HG02973 (cell line): Measurements from ENCODE around the gene AJAP1.

Experiments used
- ATAC-seq: cut with Tn5 transposase; IDR thresholded peaks from one replicate; pipeline ENCODE4 v1.9.1; 2021; ENCODE audit warnings: moderate library complexity; ENCODE audit not compliant: unreplicated experiment

Gene AJAP1

GRCh38 chr1:4630561-4630960 is 23.8 kb upstream of the AJAP1 start:
- no peak for ATAC-seq

GRCh38 chr1:4631321-4631720 is 23.1 kb upstream of the AJAP1 start:
- no peak for ATAC-seq

- ATAC-seq: no peak
Measured at GRCh38 chr1:4633346-4633745, 21.1 kb upstream of the AJAP1 start.

DNA sequence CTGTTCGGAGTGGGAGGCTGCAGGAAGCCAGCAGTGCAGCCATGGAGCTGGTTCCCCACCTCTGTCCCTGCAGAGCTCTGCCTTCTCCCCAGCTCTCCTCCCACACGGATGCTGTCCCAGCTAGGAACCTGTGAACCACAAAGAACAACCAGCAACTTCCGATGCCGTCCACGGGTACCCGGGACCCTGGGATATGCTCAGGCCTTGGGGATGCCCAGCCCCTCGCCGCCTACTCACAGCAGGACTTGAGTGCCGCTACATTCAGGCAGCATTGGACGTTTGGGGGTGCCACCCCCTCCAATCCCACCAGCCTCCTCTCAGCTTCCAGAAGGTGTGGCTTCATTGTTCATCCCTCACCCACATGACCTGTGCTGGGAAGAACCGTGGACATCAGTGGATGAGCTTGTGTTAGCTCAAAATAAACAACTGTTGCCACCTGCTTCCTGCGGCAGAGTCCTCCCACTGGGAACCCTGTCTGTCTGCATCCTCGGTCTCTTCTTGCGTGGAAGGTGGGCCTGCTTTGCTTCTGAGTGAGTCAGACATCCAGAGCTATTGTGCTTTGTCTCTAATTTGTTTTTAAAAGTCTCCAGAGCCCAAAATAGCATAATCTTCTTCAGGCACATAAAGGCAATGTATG is 20.1 kb upstream of the AJAP1 start:
- no peak for ATAC-seq

DNA sequence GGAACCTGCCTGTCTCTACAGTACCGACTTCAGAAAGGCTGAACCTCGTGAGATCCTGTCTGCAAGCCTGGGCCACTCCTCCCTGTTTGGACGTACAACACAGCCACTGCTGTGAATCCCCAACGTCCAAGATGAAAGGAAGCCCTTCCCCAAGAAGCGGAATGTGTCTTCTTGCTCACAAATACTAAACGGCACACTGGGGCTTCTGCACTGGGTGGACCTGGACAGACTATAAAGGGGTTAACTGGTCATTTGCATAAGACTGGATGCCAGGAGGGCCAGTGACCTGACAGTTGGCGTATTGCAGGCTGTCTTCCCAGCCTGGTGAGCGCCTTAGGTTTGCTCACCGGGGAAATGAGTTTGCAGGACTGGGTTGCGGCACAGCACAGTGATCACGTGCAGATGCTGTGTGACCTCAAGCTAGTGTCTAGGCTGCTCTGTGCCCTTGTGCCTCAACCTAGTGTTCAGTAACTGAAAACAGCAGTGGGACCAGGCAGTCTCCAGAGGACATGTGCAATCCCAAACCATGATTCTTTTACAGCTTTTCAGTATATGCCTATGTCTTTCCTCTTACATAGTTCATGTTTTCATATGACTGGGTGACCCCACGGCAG is 19.5 kb upstream of the AJAP1 start:
- ATAC-seq: no peak

DNA sequence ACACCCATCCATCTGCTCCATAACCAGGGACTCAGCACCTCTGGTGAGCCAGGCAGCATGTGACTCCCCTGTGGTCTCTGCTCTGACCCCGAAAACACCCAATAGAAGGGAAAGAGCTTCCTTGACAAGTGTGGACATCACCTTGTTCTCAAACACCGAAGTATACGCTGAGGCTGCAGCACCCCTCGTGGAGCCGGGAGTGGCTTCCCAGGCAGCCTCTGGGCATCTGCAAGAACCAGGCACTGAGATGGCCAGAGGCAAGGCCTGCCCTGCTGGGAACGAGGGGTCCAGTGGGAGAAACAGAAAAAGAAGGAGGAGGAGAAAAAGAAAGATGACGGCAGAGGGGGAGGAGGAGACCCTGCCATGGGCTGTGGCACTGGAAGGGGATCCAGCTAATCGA is 18.2 kb upstream of the AJAP1 start:
- ATAC-seq: no peak

GRCh38 chr1:4636644-4637380 is 17.6 kb upstream of the AJAP1 start:
- no peak for ATAC-seq

DNA sequence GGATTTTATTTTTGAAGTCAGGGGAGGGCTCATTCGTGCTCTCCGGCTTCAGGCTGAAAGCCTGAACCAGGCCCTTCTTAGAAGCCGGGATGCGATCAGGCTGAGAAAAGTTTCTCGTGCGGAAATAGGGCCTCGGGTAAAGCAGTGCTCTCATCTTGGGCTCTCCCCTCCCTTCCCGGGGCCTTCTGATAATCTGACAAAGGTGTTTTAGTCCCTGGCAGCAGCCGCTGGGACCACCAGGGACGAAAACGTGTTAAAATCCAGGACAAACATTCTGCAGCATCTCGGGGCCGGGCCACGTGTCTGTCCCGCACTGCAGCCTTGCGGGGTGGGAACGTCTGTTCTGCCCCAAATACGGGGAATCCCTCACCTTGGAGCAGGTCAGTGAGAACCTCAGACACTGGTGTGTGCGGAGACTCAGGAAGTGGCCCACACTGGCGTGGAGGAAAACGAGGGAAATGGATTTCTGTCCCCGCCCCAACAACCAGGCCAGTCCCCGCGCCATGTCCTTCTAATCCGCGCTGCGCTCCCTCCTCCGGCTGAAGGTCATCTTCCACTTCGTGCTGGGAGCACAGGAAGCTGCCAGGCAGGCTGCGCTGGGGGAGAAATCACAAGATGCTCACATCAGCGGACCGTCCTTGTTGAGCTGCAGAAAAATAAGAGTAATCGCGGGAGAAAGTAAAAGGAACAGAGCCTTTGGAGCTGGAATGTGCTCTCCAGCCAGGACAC is 16.6 kb upstream of the AJAP1 start:
- ATAC-seq: no peak

DNA sequence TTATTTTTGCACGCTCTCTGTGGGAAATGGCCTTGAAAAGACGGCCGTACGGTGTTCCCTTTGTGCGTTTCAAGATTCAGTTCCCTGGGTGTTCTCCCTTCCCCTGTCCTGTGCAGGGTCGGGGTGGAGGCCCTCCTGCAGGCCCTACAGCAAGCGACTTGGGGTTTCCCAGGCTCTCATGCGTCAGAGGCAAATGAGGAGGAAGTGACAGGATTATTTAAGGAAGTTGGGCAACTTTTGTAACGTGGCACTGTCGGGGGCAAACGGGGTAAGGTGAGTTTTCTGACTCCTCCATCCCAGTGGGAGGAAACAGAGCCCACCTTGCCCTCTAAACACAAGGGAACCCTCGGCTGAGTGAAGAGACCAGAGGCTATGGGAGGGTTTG is 16.1 kb upstream of the AJAP1 start:
- ATAC-seq: no peak

DNA sequence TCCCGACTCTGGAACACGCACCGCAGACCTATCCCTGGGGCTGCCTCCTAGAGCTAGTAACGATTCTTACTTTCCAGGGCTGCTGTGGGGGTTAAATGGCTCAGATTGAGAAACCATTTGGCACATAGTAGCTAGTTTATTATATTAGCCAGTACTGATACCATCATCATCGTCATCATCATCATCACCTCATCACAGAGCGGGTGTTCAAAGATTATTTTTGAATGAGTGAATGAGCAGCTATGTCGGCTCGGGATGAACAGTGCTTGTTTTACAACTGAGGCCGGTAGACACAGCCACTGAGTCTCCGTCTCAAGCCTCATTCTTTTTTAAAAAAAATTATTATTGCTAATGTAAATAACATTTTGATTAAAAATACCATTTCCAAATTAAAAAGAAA is 13.5 kb upstream of the AJAP1 start:
- ATAC-seq: no peak

- ATAC-seq: no peak
Measured at GRCh38 chr1:4647391-4647790, 7.0 kb upstream of the AJAP1 start.

GRCh38 chr1:4648657-4649056 is 5.8 kb upstream of the AJAP1 start:
- ATAC-seq: no peak

- ATAC-seq: no peak
Measured at GRCh38 chr1:4650481-4650880, 3.9 kb upstream of the AJAP1 start.

DNA sequence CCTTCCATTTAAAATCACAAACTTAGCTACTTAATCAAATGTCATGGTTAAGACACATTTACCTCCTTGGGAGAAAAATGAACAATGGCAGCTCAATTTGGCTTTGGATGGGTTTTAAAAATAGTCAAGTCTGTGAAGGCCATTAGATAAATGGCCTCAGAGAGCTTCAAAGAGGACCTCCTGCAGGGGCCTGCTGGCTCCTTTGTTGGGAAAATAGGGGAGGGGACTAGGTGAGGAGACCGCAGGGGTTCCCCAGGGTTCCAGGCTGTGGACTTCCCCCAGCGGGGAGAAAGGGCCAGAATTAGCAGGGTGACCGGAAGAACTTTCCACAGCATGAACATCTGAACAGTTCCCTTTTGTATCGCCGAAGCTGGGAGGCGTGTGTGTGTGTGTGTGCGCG is 3.4 kb upstream of the AJAP1 start:
- no peak for ATAC-seq

DNA sequence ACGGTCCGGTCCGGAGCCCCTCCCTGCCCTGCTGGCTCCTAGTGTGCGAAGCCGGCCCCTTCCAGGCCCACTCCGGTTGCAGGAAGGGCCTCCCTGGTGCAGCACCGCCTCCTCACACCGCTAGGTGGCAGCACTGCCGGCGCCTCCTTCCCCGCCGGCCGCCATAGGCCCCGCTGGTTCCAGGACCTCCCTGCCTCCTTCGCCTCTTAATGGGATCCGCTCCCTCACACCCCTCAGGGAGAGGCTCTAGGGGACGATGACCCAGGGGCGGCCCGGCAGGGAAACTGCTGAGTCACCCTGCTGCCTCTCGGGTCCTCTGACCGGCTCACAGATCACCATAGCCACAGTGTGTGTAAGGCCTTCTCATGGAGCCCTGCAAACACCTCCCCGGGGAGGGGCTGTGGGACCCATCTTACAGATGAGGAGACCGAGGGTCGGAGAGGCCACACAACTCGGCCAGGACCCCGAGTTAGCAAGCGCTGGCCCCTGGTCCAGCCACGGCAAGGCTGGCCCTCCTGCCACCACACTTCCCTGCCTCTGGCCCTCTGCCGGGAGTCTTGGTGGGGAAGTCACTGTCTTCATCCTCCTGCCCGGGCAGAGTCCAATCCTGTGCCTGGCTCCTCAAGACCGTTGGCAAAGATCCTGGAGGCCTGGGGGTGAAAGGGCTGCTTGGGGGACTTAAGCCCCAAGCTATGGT is 1.6 kb upstream of the AJAP1 start:
- ATAC-seq: no peak

GRCh38 chr1:4653328-4653660 is 1.1 kb upstream of the AJAP1 start:
- ATAC-seq: no peak

DNA sequence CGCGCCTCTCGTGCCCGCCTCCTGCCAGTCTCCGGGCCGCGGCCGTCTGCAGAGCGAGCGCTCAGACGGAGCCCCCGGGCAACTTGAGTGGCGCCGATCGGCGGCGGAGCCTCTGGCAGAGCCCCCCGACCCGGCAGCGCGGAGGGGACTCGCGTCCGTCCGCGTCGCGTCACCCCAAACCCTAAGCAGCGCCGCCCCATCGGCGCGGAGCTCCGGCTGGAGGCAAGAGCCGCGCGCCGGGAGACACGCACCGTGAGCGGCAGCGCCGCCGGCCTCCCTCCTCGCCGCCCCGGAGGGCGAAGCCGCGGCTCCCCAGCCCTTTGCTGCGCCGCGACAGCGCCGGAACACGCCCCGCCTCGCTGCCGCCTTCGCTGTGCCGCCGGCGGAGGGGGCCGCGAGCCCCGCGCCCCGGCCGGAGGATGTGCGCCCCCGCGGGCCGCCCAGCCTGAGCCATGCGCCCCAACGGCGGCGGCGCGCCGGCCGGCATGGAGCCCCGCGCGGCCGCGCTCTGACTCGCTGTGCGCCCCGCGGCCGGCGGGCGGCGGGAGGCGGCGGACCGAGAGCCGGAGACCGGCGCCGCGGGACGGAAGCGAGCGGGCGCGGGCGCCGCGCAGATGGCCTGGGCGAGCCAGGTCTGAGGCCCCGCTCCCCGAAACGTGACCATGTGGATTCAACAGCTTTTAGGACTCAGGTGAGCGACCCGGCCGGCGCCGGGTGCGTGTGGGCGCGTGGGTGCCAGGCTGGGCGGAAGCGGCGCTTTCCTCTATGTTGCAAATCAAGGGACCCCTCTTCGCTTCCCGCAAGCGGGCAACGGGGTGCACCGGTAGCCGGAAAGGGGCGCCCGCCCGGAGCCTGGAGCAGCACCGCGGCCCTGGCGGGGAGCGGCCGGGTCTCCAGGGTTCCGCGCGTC is 610 bp downstream of the AJAP1 start:
- ATAC-seq: no peak

- ATAC-seq: no peak
Measured at GRCh38 chr1:4655674-4656532, 1.5 kb downstream of the AJAP1 start.

DNA sequence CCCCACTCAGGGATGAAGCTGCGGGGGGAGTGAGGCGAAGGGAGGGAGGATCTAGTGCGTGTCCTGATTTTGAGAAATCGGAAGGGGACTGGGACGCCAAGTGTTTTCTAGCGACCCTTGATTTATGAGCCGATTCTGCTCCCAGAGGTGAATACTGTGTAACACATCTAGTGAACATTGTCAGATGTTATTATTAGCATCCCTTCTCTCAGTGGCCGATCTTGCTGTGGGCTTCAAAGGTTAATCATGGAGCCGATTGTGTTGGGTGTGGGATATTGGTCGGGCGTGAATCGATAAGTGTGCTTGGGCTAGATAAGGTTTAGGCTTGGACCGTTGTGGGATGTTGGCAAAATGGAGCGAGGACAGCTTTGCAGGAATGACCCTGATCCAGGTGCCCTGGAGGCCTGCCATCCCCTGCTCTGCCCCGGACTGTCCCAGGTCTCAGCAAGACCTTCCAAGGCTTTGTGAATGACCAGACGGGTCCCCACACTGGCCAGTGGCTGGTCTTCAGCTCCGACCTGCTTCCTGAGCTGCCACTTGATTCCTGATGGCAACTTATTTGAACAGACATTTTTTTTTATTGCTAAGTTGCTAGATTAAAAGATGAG is 2.2 kb downstream of the AJAP1 start:
- ATAC-seq: no peak
